ENCODE data around the gene ZNF865. TPM values are rescaled to one million over a fixed set of nuclear protein-coding genes. Genes with fewer than 3 reads are reported as not detected.

The ZNF865 gene
- total and polyA plus RNA-seq, 2 of the 8 experiments (the other 6 are each of a cell fraction or from before 2014, with no cell fraction given) = 3.5 to 13.6 TPM

DNA sequence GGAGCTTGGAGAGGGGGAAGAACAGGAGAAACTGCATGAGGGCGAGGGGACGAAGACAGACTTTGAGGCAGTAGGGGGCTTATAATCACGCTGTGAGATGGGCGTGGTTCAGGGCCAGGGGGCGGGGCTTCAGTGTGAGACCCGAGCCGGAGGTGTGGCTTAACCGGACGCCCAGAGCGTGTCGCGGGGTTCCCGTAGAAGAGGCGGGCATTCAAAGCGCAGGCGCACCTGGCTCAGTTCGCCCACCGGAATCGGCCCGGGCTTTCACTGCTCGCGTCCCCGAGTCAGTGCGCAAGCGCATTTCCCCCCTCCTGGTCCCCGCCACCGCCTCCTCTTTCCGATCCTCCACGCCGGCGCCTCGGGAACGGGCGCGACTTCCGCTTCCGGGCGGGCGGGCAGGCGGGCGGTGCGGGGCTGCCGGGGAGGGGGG, 225 bp upstream of the ZNF865 start (continued):
- TF ChIP-seq KDM1A (IDR thresholded peaks at IDR 0.05; ENCODE audit: borderline replicate concordance, low read length) (no peak), YY1 (IDR thresholded peaks at IDR 0.05; ENCODE audit: low read depth, low read length) (no peak), BCL11A (IDR thresholded peaks at IDR 0.05; ENCODE audit: low read depth in 2 of 2, low read length in 2 of 2) (no peak), EZH2 (IDR thresholded peaks at IDR 0.05; ENCODE audit: low read depth, low read length, severe bottlenecking) (no peak), CREB1 (IDR thresholded peaks at IDR 0.05) (peak; percentile 43; the same call in 1 of the 2 replicates), NANOG (IDR thresholded peaks at IDR 0.05; ENCODE audit: insufficient read depth, low read depth, low read length, poor library complexity, severe bottlenecking) (no peak), RFX5 (IDR thresholded peaks at IDR 0.05; ENCODE audit: borderline replicate concordance, low read depth, low read length) (no peak), RNF2 (IDR thresholded peaks at IDR 0.05; ENCODE audit: borderline replicate concordance, low read depth, low read length, missing control alignments, poor library complexity, severe bottlenecking) (no peak), FOSL1 (IDR thresholded peaks at IDR 0.05; ENCODE audit: insufficient read depth, low read depth, low read length) (no peak), SP2 (IDR thresholded peaks at IDR 0.05; ENCODE audit: low read length) (no peak), BACH1 (IDR thresholded peaks at IDR 0.05; ENCODE audit: low read length) (no peak), NRF1 (IDR thresholded peaks at IDR 0.05; ENCODE audit: low read depth, low read length) (peak; percentile 75), SUZ12 (IDR thresholded peaks at IDR 0.05; ENCODE audit: low read length) (no peak), TEAD4 (IDR thresholded peaks at IDR 0.05; ENCODE audit: low read depth, low read length) (no peak), GTF2F1 (IDR thresholded peaks at IDR 0.05; ENCODE audit: borderline replicate concordance, low read depth, low read length) (no peak), RAD21 (IDR thresholded peaks at IDR 0.05 in 1 of 2, conservative IDR thresholded peaks at IDR 0.05 in 1 of 2; ENCODE audit: low read depth in 2 of 2, low read length in 2 of 2) (no peak), RBBP5 (IDR thresholded peaks at IDR 0.05; ENCODE audit: borderline replicate concordance, low read depth, low read length) (no peak), CBX8 (IDR thresholded peaks at IDR 0.05; ENCODE audit: borderline replicate concordance, low read depth, low read length) (no peak), SP4 (IDR thresholded peaks at IDR 0.05; ENCODE audit: low read length) (peak; percentile 81), HDAC2 (IDR thresholded peaks at IDR 0.05; ENCODE audit: borderline replicate concordance in 1 of 2, low read depth in 2 of 2, low read length in 2 of 2) (no peak), TCF12 (IDR thresholded peaks at IDR 0.05; ENCODE audit: low read depth, low read length) (no peak), POLR2A (IDR thresholded peaks at IDR 0.05; ENCODE audit: control extremely low read depth in 1 of 2, low read depth in 2 of 2, low read length in 2 of 2) (peak; percentile 49 to 71)
- TF ChIP-seq, protein P1, sequence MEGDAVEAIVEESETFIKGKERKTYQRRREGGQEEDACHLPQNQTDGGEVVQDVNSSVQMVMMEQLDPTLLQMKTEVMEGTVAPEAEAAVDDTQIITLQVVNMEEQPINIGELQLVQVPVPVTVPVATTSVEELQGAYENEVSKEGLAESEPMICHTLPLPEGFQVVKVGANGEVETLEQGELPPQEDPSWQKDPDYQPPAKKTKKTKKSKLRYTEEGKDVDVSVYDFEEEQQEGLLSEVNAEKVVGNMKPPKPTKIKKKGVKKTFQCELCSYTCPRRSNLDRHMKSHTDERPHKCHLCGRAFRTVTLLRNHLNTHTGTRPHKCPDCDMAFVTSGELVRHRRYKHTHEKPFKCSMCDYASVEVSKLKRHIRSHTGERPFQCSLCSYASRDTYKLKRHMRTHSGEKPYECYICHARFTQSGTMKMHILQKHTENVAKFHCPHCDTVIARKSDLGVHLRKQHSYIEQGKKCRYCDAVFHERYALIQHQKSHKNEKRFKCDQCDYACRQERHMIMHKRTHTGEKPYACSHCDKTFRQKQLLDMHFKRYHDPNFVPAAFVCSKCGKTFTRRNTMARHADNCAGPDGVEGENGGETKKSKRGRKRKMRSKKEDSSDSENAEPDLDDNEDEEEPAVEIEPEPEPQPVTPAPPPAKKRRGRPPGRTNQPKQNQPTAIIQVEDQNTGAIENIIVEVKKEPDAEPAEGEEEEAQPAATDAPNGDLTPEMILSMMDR (IDR thresholded peaks at IDR 0.05; ENCODE audit: control extremely low read depth in 1 of 3, insufficient read depth in 1 of 3, low read depth in 1 of 3, low read length in 3 of 3) = no peak

Data from H1 (cell line).